C4-2B (cell line): ENCODE data around the gene PSORS1C2.

Experiments used
- ZFX ChIP-seq: fragments of 450-650 bp; IDR thresholded peaks from 2 replicates; pipeline ENCODE4 v1.6.1; 2017
- TF ChIP-seq, protein P1 (sequence below): fragments of 450-650 bp; conservative IDR thresholded peaks from 2 replicates; pipeline ENCODE4 v1.5.1; 2017; ENCODE audit warnings: mild to moderate bottlenecking

GRCh38 chr6:31179896-31180295, 41.0 kb upstream of the PSORS1C2 start:
- TF ChIP-seq, protein P1, sequence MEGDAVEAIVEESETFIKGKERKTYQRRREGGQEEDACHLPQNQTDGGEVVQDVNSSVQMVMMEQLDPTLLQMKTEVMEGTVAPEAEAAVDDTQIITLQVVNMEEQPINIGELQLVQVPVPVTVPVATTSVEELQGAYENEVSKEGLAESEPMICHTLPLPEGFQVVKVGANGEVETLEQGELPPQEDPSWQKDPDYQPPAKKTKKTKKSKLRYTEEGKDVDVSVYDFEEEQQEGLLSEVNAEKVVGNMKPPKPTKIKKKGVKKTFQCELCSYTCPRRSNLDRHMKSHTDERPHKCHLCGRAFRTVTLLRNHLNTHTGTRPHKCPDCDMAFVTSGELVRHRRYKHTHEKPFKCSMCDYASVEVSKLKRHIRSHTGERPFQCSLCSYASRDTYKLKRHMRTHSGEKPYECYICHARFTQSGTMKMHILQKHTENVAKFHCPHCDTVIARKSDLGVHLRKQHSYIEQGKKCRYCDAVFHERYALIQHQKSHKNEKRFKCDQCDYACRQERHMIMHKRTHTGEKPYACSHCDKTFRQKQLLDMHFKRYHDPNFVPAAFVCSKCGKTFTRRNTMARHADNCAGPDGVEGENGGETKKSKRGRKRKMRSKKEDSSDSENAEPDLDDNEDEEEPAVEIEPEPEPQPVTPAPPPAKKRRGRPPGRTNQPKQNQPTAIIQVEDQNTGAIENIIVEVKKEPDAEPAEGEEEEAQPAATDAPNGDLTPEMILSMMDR = no peak
- no peak for TF ChIP-seq ZFX
